SK-N-SH (cell line): ENCODE measurements around the gene CRMP1.

Source experiments
- CTCF ChIP-seq: fragments of 200-600 bp; sonication (generic); IDR thresholded peaks from 2 replicates; pipeline ENCODE4 v1.6.1; 2017; ENCODE audit warnings: antibody characterized with exemption, mild to moderate bottlenecking, moderate library complexity
- FOXJ3 ChIP-seq: sonication (generic); formaldehyde crosslinking; IDR thresholded peaks from 2 replicates; pipeline ENCODE4 v1.5.1; 2020; ENCODE audit warnings: mild to moderate bottlenecking, missing genetic modification reagents
- MAX ChIP-seq: IDR thresholded peaks from 2 replicates; pipeline ENCODE4 v1.4.0; 2012; ENCODE audit warnings: low read depth
- MXI1 ChIP-seq: IDR thresholded peaks from 2 replicates; pipeline ENCODE4 v1.6.1; 2012; ENCODE audit warnings: mild to moderate bottlenecking, low read depth, low read length, improper control_type of control experiment
- NRF1 ChIP-seq: IDR thresholded peaks from 2 replicates; pipeline ENCODE4 v1.6.1; 2012; ENCODE audit warnings: low read depth, mild to moderate bottlenecking, low read length
- POLR2AphosphoS5 ChIP-seq: IDR thresholded peaks from 2 replicates; pipeline ENCODE4 v1.6.1; 2012; ENCODE audit warnings: low read depth, low read length
- RCOR1 ChIP-seq: fragments of 150-350 bp; IDR thresholded peaks from 2 replicates; pipeline ENCODE4 v1.6.1; 2017; ENCODE audit warnings: antibody characterized with exemption, low read length
- RFX5 ChIP-seq: IDR thresholded peaks from 2 replicates; pipeline ENCODE4 v1.6.1; 2012; ENCODE audit warnings: mild to moderate bottlenecking, improper control_type of control experiment, low read length
- SIN3A ChIP-seq: IDR thresholded peaks from 2 replicates; pipeline ENCODE4 v1.6.1; 2012; ENCODE audit warnings: low read depth, mild to moderate bottlenecking, low read length, moderate library complexity, borderline replicate concordance
- TAF1 ChIP-seq: IDR thresholded peaks from 2 replicates; pipeline ENCODE4 v1.6.1; 2012; ENCODE audit warnings: low read depth, mild to moderate bottlenecking, low read length, moderate library complexity, borderline replicate concordance
- YY1 ChIP-seq: IDR thresholded peaks from 2 replicates; pipeline ENCODE4 v1.4.0; 2012; ENCODE audit warnings: low read depth, mild to moderate bottlenecking

DNA sequence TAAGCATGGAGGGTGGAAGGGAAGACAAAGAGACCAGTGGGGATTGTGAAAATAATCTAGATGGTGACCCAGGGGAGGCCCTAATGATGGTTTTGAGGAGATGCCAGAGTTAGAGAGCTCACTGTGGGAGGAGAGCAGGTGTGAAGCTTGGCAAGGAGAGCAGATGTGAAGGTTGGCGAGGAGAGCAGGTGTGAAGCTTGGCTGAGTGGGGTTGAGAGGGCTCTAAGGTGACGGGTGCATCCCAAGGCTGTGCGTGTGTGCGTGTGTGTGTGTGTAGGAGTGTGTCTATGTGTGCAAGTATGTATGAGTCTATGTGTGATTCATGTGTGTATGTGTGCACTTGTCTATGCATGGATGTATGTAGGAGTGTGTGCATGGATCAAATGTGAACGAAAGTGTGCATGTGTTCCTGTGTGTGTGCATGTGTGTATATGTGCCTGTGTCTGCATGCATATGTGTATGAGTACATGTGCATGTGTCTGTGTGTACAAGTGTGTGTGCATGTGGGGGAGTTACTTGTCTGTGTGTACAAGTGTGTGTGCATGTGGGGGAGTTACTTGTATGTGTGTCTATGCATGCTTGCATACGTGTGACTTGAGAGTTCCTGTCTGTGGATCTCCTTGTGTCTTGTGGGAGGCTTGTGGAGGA, 109.9 kb downstream of the CRMP1 start:
- TF ChIP-seq RCOR1 (no peak), CTCF (no peak), NRF1 (no peak), POLR2AphosphoS5 (no peak), RFX5 (no peak), TAF1 (no peak), MXI1 (no peak), SIN3A (no peak), MAX (no peak), YY1 (no peak), FOXJ3 (CRISPR knock-in tag) (no peak)
